GM21723 (cell line): ENCODE results near the gene SPTBN2.

Experiments
- ATAC-seq: cut with Tn5 transposase; IDR thresholded peaks from one replicate; pipeline ENCODE4 v1.9.1; 2021; ENCODE audit warnings: mild to moderate bottlenecking, moderate library complexity; ENCODE audit not compliant: unreplicated experiment

SPTBN2 gene

GRCh38 chr11:66686100-66686785 lies 42.8 kb downstream of the SPTBN2 start:
- no peak for ATAC-seq

DNA sequence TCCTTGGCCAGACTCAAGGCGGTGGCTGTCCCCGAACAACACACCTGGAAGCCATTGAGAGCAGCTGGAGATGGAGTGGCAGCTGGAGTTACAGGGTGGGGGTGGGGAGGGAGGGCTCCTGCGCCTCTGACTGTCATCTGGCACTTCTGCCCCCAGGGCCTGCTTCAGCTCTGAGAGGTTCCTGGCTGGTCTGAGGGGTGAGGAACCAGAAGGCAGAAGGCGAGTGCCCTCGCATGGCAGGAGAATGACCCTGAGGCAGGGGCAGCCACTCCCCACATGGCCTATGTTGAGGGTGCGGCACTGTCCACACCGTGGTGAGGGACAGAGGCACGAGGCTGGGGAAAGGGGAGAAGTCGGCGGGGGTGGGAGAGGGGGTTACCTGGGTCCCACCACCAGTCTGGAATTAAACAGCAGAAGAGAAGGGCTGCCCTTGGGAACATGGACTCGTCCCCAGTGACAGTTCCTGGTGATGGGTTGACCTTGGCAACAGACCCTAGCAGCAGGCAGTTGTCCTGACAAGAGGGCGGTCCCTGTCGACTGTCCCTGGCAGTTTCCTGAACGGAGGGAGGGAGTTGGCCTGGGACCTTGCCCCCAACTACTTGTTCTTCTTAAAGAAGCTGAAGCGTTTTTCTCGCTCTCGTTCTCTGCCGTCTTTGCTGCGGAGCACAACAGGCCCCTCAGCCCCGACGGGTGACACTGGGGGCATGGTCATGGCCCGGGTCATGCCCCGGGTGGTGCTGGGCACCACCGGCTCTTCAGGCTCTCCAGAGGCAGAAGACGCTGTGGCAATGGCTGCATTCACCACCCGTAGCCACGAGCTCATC lies 43.5 kb downstream of the SPTBN2 start:
- ATAC-seq: no peak

- ATAC-seq: no peak
Observed at GRCh38 chr11:66684635-66685034, 44.4 kb downstream of the SPTBN2 start.

DNA sequence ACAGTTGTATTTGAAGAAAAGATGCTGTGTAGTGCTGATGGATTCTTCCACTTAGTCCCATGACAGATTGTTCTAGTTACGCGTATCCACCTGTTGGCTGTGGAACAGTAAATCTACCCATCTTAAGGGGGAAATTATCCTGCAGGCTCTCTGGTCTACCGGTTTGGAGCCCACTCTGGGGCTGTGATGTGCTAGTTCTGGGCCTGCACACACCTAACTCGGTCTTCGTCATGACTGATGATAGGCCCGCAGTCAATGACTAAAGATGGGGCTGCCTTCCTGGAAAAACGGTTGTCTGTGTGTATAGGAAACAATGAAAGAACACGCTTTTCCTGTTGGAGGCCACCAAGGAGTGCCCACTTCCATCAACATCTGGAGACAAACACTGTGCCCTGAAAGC lies 45.1 kb downstream of the SPTBN2 start:
- ATAC-seq: no peak

DNA sequence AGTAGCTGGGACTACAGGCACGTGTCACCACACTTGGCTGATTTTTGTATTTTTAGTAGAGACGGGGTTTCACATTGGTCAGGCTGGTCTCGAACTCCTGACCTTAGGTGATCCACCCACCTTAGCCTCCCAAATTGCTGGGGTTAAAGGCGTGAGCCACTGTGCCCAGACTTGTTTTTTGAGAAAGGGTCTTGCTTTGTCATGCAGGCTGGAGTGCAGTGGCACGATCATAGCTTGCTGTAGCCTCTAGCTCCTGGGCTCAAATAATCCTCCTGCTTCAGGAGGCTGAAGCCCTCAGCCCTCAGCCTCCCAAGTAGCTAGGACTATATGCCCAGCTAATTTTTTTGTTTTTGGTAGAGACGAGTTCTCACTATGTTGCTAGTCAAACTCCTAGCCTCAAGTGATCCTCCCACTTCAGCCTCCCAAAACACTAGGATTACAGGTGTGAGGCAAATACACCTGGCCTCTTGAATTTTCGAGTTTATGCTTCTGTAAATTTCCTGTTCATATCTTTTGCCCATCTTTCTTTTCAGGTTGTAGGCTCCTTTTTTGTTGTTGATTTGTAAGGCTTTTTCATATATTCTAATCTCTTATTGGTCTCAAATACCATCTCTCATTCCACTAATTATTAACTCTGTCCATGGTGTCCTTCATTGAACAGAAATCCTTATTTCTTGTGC lies 47.9 kb downstream of the SPTBN2 start:
- ATAC-seq: no peak

GRCh38 chr11:66677599-66678375 lies 51.2 kb downstream of the SPTBN2 start, which contains the start of gene RBM4B:
Gene RBM4B (minus strand): TSS chr11:66677887. CDS start chr11:66677079, 808 bp downstream.
- ATAC-seq: peak; percentile 80

DNA sequence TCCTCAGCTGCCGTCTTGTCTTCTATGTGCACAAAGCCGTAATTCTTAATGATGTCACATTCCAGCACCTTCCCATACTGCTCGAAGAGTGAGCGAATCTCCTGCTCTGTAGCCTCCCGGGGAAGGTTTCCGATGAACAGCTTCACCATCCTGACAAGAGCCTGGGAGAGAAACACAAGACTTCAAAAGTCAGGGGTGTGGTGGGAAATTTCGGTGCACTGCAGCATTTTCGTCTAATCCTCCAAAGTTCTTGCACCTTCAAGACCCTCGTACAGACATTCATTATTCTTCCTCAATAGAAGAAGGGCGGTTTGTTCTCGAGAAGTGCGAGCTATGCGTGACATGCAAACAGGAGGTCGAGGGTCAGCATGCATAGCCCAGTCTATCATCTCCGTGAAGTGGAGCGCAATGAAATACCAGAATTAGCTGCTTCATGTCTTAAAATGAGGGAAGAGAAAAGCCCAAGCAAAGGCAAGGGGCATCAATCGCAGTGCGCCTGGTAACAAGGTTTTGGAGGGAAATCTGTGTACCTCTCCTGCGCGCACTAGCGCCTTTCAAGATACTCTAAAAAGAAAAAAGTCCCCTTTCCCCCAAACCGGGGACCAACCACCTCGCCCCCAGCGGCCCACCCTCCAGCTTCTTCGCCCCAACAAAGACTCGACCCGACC lies 52.0 kb downstream of the SPTBN2 start:
- ATAC-seq: no peak

DNA sequence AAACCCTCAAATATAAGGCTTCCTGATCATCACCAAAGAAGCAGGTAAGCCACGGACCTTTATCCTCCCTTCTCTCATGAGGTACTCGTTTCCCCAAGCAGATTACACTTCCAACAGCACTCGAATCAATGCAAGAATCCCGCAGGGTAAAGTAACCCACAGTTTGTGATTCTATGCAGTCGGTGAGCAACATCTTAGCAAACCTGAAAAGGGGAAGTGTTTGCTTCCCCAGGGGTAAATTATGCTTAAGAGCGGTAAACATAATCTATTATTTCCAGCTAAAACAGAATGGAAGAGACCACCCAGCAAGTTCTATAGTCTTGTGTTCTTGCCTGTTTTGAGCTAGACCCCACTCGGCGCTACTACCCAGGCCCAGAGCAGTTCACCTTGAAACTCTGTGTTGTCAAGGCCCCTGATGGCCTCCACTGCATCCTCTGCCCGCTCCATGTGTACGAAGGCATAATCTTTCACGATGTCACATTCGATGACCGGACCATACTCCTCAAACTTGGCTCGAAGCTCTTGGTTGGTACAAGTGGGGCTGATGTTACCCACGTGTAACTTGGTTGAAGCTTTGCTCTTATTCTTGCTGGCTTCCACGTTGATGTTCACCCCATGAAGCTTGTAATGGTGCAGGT lies 52.6 kb downstream of the SPTBN2 start:
- ATAC-seq: no peak

DNA sequence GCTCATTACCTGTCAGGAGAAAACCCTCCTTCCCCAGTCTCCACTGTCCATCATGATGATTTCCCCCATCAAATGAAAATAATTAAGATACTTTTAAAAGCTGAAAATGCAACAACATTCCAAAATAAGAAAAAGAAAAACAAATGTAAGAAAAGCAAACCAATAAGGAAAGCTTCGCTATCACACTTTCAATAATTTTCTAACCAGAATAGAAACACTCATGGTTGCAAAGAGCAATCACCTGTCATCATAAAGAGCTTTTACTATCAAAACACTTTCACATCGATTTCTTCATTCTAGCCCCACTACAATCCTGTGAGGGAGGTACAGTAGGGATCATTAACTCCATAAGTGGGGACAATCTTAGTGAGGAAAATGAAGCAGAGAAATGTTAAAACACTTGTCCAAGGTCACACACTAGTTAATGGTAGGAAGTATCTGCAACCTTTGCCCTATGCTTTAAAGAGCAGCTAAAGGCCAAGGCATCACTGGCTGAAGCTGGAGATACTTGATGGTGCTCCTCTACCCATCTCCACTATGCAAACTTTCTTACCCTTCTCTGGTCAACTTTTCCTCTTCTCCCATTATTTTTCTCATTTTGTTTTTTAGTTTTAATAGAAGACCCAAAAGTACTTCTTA lies 53.9 kb downstream of the SPTBN2 start:
- no peak for ATAC-seq

GRCh38 chr11:66670816-66671215 lies 58.2 kb downstream of the SPTBN2 start:
- no peak for ATAC-seq

- ATAC-seq: no peak
Observed at GRCh38 chr11:66665369-66665768, 63.6 kb downstream of the SPTBN2 start.

DNA sequence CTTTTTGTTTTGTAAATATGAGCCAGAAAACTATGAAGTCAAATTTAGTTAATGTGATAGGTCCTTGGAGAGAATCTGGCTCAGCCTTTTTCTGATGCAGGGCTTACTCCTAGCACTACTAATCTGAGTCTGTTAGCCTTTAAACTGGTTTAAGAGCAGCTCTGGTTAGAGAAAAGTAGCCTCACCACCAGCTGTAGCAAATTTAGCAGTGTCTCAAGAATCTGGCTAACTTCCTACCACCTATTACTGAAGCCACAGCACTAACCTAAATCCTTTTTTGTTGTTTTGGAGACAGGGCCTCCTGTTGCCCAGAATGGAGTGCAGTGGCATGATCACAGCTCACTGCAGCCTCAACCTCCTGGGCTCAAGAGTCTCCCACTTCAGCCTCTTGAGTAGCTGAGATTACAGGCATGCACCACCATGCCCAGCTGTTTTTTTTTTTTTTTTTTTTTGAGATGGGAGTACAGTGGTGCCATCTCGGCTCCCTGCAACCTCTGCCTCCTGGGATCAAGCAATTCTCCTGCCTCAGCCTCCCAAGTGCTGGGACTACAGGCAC lies 65.2 kb downstream of the SPTBN2 start:
- ATAC-seq: no peak

DNA sequence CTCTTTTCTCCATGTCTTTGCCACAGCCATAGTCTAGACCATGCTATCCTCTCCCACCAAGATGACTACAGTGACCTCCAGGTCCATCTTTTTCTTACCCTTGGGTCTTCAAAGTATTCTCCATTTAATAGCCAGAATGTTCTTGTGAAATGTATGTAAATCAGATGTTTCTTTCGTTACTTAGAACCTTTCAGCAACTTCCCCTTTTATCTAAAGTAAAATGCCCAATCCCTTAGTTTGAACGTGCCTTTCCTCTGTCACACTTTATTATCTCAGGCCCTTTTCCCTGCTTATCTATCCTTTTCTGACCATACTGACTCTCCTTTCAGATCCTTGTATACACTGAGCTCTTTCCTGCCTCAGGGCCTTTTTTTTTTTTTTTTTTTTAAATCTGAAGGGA lies 69.3 kb downstream of the SPTBN2 start:
- ATAC-seq: no peak

DNA sequence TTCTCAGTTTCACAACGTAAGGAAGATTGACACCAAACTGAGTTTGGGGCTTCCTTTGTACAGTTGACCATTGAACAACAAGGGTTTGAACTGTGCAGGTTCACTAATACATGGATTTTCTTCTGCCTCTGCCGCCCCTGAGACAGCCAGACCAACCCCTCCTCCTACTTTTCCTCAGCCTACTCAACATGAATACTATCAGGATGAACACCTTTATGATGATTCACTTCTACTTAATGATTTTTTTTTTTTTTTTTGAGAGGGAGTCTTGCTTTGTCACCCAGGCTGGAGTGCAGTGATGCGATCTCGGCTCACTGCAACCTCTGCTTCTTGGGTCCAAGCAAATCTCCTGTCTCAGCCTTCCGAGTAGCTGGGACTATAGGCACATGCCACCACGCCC lies 75.9 kb downstream of the SPTBN2 start:
- ATAC-seq: no peak

GRCh38 chr11:66652651-66653050 lies 76.4 kb downstream of the SPTBN2 start:
- ATAC-seq: no peak

DNA sequence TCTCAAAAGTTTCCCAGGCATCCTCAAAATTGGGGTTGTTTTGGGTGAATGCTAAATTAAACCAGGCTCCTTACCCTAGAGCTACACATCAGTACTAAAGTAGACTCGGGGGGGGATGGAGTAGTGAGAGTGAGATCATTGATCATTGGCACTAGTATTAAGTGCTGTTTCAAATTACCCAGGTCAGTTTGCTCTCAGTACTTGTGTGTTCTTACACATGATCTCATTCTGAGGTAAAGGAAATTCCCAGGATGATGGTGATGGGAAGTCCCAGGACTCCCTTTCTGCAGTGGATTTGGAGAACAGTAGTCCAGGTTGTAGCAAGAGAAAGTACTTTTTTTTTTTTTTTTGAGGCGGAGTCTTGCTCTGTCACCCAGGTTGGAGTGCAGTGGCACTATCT lies 78.0 kb downstream of the SPTBN2 start:
- ATAC-seq: no peak

DNA sequence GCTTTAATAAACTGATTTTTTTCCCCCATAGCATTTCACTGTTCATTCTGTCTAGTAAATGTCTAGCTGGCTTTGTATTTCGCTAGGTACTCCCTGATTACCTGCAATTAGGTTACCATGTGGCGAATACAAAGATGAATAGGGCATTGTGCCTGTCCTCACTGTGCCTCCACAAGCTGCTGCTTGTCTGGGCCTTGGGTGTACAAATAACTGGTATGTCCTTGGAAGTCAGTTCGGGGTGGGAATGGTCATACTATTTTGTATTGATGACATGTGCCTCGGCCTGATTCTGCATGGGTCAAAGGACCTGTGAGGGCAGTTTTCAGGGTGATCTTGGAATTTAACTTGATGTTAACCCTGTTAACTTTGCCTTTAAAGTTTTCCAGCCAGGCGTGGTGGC lies 79.1 kb downstream of the SPTBN2 start:
- no peak for ATAC-seq

- no peak for ATAC-seq
Observed at GRCh38 chr11:66646828-66647227, 82.2 kb downstream of the SPTBN2 start.

- ATAC-seq: no peak
Observed at GRCh38 chr11:66643745-66644437, 85.1 kb downstream of the SPTBN2 start.
